Astrocyte (in vitro differentiated cells and primary cell): ENCODE data around the gene ACTG2. TPM values are rescaled to one million over a fixed set of nuclear protein-coding genes. Genes with fewer than 3 reads are reported as not detected.

Source experiments
- DNase-seq: peaks from one replicate; pipeline ENCODE4 v3.0.0-alpha.2; 2010; ENCODE audit warnings: low read depth
- FAIRE-seq: peaks from 2 replicates; lab custom pipeline; 2011; peaks lifted over from hg19 to GRCh38; lab: Jason Lieb, UNC
- H2AFZ ChIP-seq: 2 replicates; pipeline ENCODE4 v1.6.0; 2012; ENCODE audit warnings: low read depth, low read length, inconsistent platforms
- H3K27ac ChIP-seq: 2 replicates; pipeline ENCODE4 v1.5.1; 2011; ENCODE audit warnings: low read depth, low read length, inconsistent platforms
- H3K27me3 ChIP-seq: 2 replicates; pipeline ENCODE4 v1.6.0; 2011; ENCODE audit warnings: low read length, inconsistent platforms; ENCODE audit not compliant: insufficient read depth
- H3K36me3 ChIP-seq: 2 replicates; pipeline ENCODE4 v1.5.1; 2011; ENCODE audit warnings: low read length, inconsistent platforms; ENCODE audit not compliant: insufficient read depth
- H3K4me1 ChIP-seq: 2 replicates; pipeline ENCODE4 v1.5.1; 2011; ENCODE audit warnings: low read length, inconsistent platforms; ENCODE audit not compliant: insufficient read depth
- H3K4me2 ChIP-seq: 2 replicates; pipeline ENCODE4 v1.6.0; 2012; ENCODE audit warnings: low read length, inconsistent platforms
- H3K4me3 ChIP-seq: 2 replicates; pipeline ENCODE4 v1.5.1; 2011; ENCODE audit warnings: low read depth, mild to moderate bottlenecking, low read length, inconsistent platforms; ENCODE audit not compliant: insufficient read depth
- H3K79me2 ChIP-seq: 2 replicates; pipeline ENCODE4 v1.6.0; 2012; ENCODE audit warnings: mild to moderate bottlenecking, low read length, inconsistent platforms; ENCODE audit not compliant: insufficient read depth
- H3K9ac ChIP-seq: 2 replicates; pipeline ENCODE4 v1.6.0; 2012; ENCODE audit warnings: mild to moderate bottlenecking, low read length, inconsistent platforms
- H3K9me3 ChIP-seq: 2 replicates; pipeline ENCODE4 v1.5.1; 2012; ENCODE audit warnings: low read depth, mild to moderate bottlenecking, low read length, inconsistent platforms; ENCODE audit not compliant: insufficient read depth
- H4K20me1 ChIP-seq: 2 replicates; pipeline ENCODE4 v1.6.0; 2012; ENCODE audit warnings: low read length, inconsistent platforms; ENCODE audit not compliant: insufficient read depth
- H3K27ac Mint-ChIP-seq: one replicate; pipeline ENCODE4 v1.8.0; 2021; ENCODE audit warnings: mild to moderate bottlenecking, mixed read lengths; ENCODE audit not compliant: unreplicated experiment
- H3K27me3 Mint-ChIP-seq: one replicate; pipeline ENCODE4 v1.8.0; 2021; ENCODE audit warnings: low read depth, mixed read lengths; ENCODE audit not compliant: unreplicated experiment
- H3K36me3 Mint-ChIP-seq: one replicate; pipeline ENCODE4 v1.8.0; 2021; ENCODE audit warnings: low read depth, mixed read lengths; ENCODE audit not compliant: unreplicated experiment
- H3K4me1 Mint-ChIP-seq: one replicate; pipeline ENCODE4 v1.8.0; 2021; ENCODE audit warnings: low read depth, mixed read lengths; ENCODE audit not compliant: unreplicated experiment
- H3K4me3 Mint-ChIP-seq: one replicate; pipeline ENCODE4 v1.8.0; 2021; ENCODE audit warnings: mild to moderate bottlenecking, moderate library complexity, mixed read lengths; ENCODE audit not compliant: unreplicated experiment
- H3K9me3 Mint-ChIP-seq: one replicate; pipeline ENCODE4 v1.8.0; 2021; ENCODE audit warnings: mild to moderate bottlenecking, mixed read lengths; ENCODE audit not compliant: unreplicated experiment
- EZH2 ChIP-seq: IDR thresholded peaks from 2 replicates; pipeline ENCODE4 v1.6.1; 2012; ENCODE audit warnings: mild to moderate bottlenecking, low read length, inconsistent platforms; ENCODE audit not compliant: insufficient read depth
- total RNA-seq: library from RNA; stranded (reverse); gene quantifications from 2 replicates; pipeline ENCODE4 v1.2.1, GENCODE V29; 2021
- TF ChIP-seq, protein P1 (sequence below): IDR thresholded peaks from 2 replicates; pipeline ENCODE4 v1.5.1; 2011; ENCODE audit warnings: low read depth, mild to moderate bottlenecking, inconsistent platforms, low read length, moderate library complexity; ENCODE audit not compliant: insufficient read depth

The ACTG2 gene
- total RNA-seq, 1 donor from 2014 or later: 298 TPM

DNA sequence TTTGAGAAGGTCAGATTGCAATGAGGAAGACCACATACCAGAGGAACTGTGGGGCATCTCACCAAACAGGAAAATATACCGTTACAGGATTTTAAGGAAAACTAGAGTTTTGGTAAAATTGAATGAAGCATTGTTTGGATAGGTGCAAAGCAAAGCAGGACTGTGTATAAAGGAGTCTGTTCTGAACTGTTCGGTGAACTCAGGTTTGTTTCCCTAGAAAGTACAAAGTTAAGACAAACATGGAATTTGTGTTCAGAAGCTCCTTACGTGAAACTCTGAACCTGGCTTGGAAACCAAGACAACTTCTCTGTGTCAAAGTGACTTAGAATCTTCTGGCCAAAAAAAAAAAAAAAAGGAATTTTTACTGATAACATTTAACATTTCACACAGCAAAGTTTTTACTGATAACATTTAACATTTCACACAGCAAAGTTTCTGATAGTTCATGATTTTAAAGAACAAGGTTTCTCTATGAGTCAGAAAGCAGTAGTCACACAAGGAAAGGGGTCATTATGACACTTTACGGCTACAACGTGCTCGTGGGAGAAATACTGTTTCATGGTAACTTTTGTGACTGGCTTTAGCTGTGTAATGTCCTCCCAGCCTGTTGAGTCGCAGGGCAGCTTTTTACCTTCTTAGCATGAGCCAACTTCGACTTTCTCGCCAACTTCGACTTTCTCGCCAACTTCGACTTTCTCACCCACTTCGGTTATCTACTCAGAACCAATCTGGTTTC is 70.7 kb downstream of the ACTG2 start:
- Mint-ChIP-seq H3K27ac (no peak overlapping the region), H3K4me3 (no peak overlapping the region), H3K36me3 (peaks cover 18% of the 10 kb centered on the region), H3K4me1 (no peaks in the 10 kb centered on the region), H3K27me3 (peaks cover 3% of the 10 kb centered on the region), H3K9me3 (peaks cover 12% of the 10 kb centered on the region)
- Histone ChIP-seq H3K4me2 (no peak overlapping the region), H2AFZ (no peak overlapping the region), H3K27ac (no peak overlapping the region), H3K9ac (no peak overlapping the region), H3K27me3 (peaks cover 6% of the 10 kb centered on the region), H3K4me3 (no peak overlapping the region), H4K20me1 (no peaks in the 10 kb centered on the region), H3K79me2 (no peaks in the 10 kb centered on the region), H3K4me1 (no peaks in the 10 kb centered on the region), H3K36me3 (peaks cover 13% of the 10 kb centered on the region), H3K9me3 (no peaks in the 10 kb centered on the region)
- no peak for DNase-seq
- no peak for FAIRE-seq
- TF ChIP-seq EZH2: no peak
- TF ChIP-seq, protein P1, sequence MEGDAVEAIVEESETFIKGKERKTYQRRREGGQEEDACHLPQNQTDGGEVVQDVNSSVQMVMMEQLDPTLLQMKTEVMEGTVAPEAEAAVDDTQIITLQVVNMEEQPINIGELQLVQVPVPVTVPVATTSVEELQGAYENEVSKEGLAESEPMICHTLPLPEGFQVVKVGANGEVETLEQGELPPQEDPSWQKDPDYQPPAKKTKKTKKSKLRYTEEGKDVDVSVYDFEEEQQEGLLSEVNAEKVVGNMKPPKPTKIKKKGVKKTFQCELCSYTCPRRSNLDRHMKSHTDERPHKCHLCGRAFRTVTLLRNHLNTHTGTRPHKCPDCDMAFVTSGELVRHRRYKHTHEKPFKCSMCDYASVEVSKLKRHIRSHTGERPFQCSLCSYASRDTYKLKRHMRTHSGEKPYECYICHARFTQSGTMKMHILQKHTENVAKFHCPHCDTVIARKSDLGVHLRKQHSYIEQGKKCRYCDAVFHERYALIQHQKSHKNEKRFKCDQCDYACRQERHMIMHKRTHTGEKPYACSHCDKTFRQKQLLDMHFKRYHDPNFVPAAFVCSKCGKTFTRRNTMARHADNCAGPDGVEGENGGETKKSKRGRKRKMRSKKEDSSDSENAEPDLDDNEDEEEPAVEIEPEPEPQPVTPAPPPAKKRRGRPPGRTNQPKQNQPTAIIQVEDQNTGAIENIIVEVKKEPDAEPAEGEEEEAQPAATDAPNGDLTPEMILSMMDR: no peak

DNA sequence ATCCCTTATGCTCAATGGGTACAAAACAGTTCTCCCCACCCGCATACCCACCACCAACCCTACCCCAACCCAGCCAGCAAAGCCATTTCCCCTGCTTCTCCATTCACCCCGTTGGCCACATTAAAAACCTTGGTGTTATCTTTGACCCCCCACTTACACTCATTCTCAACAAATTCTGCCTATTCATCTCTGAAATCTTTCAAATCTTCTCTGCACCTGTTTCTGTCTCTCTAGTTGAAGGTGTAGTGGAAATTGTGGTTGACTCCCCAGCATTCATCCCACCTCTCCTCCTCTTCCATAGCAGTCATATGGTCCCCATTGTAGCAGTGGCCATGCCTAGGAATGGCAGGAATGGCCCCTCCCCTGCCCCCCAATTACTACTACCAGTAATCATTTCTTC is 71.4 kb downstream of the ACTG2 start:
- DNase-seq (no peak), FAIRE-seq (no peak)
- H3K4me1 ChIP-seq: no peaks in the 10 kb centered on the region
- H3K4me3 Mint-ChIP-seq: no peak overlapping the region
- H3K4me2 ChIP-seq: no peak overlapping the region
- peaks cover 14% of the 10 kb centered on the region for H3K36me3 Mint-ChIP-seq
- no peaks in the 10 kb centered on the region for H4K20me1 ChIP-seq
- peaks cover 6% of the 10 kb centered on the region for H3K27me3 ChIP-seq
- no peak overlapping the region for H3K27ac Mint-ChIP-seq
- no peak overlapping the region for H3K9ac ChIP-seq
- H3K36me3 ChIP-seq: peaks cover 6% of the 10 kb centered on the region
- H3K27ac ChIP-seq: no peak overlapping the region
- H3K9me3 Mint-ChIP-seq: peaks cover 12% of the 10 kb centered on the region
- no peaks in the 10 kb centered on the region for H3K79me2 ChIP-seq
- no peak overlapping the region for H2AFZ ChIP-seq
- H3K4me3 ChIP-seq: no peak overlapping the region
- no peak for TF ChIP-seq EZH2
- TF ChIP-seq, protein P1: no peak
- H3K9me3 ChIP-seq: no peaks in the 10 kb centered on the region
- peaks cover 7% of the 10 kb centered on the region for H3K27me3 Mint-ChIP-seq
- H3K4me1 Mint-ChIP-seq: no peaks in the 10 kb centered on the region

DNA sequence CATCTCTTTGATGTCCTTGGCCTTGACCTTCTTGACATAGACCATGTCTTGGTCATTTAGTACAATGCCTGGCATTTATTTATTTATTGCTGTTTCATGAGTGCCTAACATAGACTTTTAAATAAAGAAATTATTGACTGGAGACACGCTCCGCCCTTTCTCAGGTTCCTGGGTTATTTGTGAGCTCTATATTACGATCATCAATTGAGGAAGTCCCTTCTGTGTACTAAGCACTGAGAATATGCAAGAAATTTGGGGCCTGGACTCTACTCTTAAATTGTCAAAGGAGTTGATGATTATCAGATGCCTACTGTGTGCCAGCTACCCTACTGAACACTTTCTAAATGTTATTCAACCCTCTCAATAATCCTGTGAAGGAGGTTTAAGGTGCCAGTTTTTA is 72.2 kb downstream of the ACTG2 start:
- Histone ChIP-seq H3K4me2 (no peak overlapping the region), H3K27me3 (peaks cover 10% of the 10 kb centered on the region), H3K4me1 (no peaks in the 10 kb centered on the region), H3K9ac (no peak overlapping the region), H3K36me3 (no peaks in the 10 kb centered on the region), H4K20me1 (no peaks in the 10 kb centered on the region), H3K27ac (no peak overlapping the region), H3K79me2 (no peaks in the 10 kb centered on the region), H3K9me3 (no peaks in the 10 kb centered on the region), H2AFZ (no peak overlapping the region), H3K4me3 (no peak overlapping the region)
- no peaks in the 10 kb centered on the region for H3K4me1 Mint-ChIP-seq
- no peak for DNase-seq
- H3K4me3 Mint-ChIP-seq: no peak overlapping the region
- peaks cover 12% of the 10 kb centered on the region for H3K9me3 Mint-ChIP-seq
- peaks cover 13% of the 10 kb centered on the region for H3K27me3 Mint-ChIP-seq
- peaks cover 8% of the 10 kb centered on the region for H3K36me3 Mint-ChIP-seq
- no peak overlapping the region for H3K27ac Mint-ChIP-seq
- FAIRE-seq: no peak
- TF ChIP-seq, protein P1: no peak
- TF ChIP-seq EZH2: no peak
